PFSK-1 (cell line): ENCODE results near the gene SAMM50.

Experiments used
- FOXP2 ChIP-seq: optimal IDR thresholded peaks from 2 replicates; pipeline ENCODE3; 2011; ENCODE audit warnings: borderline replicate concordance, control low read depth, inconsistent platforms; ENCODE audit not compliant: insufficient read depth; ENCODE audit errors: extremely low read length, extremely low read depth
- POLR2AphosphoS5 ChIP-seq: IDR thresholded peaks from 2 replicates; pipeline ENCODE4 v1.6.1; 2012; ENCODE audit warnings: low read depth, mild to moderate bottlenecking, control low read depth, low read length, moderate library complexity
- SIN3A ChIP-seq: IDR thresholded peaks from 2 replicates; pipeline ENCODE4 v1.6.1; 2012; ENCODE audit warnings: mild to moderate bottlenecking, low read length, moderate library complexity, borderline replicate concordance; ENCODE audit not compliant: insufficient read depth
- TAF1 ChIP-seq: IDR thresholded peaks from 2 replicates; pipeline ENCODE4 v1.6.1; 2012; ENCODE audit warnings: low read length, control low read depth, borderline replicate concordance; ENCODE audit not compliant: insufficient read depth
- TF ChIP-seq, protein P1 (sequence below), 2 experiments: IDR thresholded peaks; 2 replicates each; pipeline versions ENCODE4 v1.6.1 to v1.8.0; 2011 to 2012; ENCODE audit warnings: low read depth in 2 of 2, low read length in 2 of 2, control low read depth in 1 of 2, inconsistent platforms in 1 of 2, mild to moderate bottlenecking in 1 of 2, moderate library complexity in 1 of 2; ENCODE audit not compliant: insufficient read depth in 1 of 2

Gene SAMM50

DNA sequence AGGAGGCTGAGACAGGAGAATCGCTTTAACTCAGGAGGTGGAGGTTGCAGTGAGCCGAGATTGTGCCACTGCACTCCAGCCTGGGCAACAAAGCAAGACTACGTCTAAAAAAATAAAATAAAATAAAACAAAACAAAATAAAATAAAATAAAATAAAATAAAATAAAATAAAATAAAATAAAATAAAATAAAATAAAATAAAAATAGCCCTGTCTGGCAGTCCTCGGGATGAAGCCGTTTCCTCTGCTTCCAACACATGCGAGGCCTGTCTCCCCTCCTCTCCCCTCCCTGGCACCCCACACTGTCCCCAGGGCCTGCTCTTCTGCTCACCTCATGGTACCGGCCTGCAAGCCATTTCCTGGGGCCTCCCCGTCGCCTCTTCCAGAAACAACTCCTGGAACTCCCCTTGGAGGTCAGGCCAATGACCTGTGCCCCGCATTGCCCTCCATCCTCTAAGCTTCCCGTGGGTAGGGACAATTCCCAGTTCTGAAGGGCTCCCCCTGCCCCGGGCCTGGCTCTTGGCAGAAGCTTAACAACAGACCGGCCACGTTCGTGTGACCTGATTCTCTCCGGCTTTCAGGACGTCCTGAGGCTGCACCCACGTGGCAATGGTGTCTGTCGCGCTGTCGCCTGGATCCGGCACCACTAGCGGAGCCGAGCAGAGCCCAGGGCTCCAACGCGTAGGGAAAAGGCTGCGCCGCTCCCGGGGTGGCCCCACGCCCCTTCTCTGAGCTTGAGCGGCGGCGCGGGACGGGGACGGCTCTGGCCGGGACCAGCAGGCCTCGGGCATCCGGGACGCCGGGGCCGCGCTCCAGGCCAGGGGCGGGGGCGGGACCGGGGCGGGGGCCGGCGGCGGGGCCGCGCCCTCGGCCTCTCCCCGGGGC lies 68.4 kb downstream of the SAMM50 start:
- TF ChIP-seq FOXP2 (peak; percentile 8), TAF1 (no peak), POLR2AphosphoS5 (peak; percentile 61; the same call in 1 of the 2 replicates), SIN3A (peak; percentile 39; the same call in 1 of the 2 replicates)
- TF ChIP-seq, protein P1, sequence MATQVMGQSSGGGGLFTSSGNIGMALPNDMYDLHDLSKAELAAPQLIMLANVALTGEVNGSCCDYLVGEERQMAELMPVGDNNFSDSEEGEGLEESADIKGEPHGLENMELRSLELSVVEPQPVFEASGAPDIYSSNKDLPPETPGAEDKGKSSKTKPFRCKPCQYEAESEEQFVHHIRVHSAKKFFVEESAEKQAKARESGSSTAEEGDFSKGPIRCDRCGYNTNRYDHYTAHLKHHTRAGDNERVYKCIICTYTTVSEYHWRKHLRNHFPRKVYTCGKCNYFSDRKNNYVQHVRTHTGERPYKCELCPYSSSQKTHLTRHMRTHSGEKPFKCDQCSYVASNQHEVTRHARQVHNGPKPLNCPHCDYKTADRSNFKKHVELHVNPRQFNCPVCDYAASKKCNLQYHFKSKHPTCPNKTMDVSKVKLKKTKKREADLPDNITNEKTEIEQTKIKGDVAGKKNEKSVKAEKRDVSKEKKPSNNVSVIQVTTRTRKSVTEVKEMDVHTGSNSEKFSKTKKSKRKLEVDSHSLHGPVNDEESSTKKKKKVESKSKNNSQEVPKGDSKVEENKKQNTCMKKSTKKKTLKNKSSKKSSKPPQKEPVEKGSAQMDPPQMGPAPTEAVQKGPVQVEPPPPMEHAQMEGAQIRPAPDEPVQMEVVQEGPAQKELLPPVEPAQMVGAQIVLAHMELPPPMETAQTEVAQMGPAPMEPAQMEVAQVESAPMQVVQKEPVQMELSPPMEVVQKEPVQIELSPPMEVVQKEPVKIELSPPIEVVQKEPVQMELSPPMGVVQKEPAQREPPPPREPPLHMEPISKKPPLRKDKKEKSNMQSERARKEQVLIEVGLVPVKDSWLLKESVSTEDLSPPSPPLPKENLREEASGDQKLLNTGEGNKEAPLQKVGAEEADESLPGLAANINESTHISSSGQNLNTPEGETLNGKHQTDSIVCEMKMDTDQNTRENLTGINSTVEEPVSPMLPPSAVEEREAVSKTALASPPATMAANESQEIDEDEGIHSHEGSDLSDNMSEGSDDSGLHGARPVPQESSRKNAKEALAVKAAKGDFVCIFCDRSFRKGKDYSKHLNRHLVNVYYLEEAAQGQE (IDR thresholded peaks at IDR 0.05; ENCODE audit: insufficient read depth in 1 of 2, low read depth in 2 of 2, low read length in 2 of 2) = no peak

DNA sequence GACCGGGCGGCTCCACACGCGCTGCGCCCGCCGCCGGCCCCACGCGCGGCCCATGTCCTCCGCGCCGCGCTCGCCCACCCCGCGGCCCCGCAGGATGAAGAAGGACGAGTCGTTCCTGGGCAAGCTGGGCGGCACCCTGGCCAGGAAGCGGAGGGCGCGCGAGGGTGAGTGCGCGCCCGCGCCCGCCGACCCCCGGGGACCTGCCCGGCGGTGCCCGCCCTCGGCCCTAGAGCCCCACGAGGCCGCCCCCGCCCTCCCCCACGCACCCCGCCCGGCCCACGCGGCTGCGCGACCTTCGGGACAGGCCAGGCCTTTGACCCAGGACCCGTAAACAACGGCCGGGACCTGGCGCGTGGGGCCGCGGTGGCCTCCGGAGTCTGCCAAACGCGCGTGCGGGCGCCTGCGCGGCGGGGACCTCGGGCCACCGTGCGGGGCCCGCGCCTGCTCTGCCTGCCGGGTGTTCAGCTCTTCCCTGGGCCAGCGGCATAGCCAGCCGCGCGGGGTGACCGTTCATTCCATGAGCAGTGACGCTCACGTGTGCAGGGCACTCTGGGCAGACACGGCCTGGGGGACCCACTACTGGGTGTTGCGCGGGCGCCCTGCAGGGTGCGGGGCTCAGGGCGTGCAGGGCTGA lies 69.2 kb downstream of the SAMM50 start, which contains the start of gene PARVB:
TSS of gene PARVB (plus strand) at position 15 of the 634 bp plus-strand sequence. CDS start at position 53, 38 bp downstream.
- TF ChIP-seq TAF1 (no peak), FOXP2 (peak; percentile 8)

DNA sequence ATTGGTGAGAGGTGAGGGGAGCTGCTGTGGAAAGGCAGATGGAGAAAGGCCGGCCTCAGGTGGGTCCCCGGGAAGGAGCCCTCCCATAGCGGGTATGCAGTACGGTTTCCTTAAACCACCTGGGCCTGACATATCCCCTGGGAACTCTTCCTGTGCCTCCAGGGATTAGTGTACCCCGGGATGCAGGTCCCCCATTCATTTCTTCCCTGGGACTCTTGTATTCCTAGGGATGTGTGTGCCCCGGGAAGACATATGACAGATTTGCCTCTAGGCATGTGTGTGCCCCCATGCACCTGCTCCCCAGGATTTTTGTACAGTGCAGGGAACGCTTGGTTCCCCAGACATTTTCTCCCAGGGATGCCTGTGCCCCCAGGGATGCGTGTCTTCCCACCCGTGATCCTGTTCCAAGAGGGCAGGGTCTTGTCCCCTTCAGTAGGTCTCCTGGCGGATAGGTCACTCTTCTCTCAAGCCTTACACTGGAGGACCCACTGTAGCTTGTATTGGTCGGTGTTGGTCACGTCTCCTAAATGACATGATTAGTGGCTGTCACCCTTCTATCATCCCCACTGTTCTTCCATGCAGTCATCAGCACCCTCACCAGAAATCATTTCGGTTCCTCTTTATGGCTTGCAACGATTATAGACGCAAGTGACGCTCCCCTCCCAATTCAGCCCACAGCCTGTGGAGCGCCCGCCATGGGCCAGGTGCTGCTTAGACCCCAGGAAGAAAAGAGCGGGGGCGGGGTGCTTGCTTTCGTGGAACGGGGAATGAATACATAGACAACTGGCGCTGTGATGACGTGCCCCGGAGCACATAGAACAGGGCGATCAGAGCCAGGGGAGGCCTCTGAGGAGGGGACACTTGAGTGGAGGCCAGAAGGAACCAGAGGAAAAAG lies 70.2 kb downstream of the SAMM50 start:
- TF ChIP-seq POLR2AphosphoS5 (no peak), FOXP2 (no peak), SIN3A (no peak), TAF1 (no peak)
- TF ChIP-seq, protein P1 (IDR thresholded peaks at IDR 0.05; ENCODE audit: insufficient read depth in 1 of 2, low read depth in 2 of 2, low read length in 2 of 2) = no peak

DNA sequence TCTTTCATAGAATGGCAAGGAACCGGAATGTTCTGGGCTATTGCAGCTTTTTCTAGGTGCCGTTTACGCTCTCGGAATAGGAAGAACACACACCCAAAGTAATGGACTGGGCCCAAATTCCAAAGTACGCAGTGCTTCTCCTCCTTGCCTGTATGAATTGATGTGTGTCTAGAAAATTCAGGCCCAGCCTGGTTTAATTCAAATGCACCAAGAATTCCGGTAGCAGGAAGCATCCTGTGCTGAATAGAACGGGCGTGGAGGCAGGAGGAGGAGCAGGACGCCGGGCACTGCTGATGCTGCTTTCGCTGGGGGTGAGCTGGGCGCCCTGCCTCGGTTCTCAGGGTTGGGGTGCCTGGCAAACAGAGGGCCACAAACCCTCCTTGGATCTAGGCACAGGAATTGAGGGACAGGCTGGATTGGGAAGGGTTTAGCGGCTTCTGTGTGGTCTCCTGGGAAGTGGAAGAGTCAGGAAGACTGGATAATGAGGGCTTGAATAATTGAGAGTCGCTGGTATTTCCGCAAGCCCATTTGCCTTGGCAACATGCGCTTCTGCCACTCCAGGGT lies 70.9 kb downstream of the SAMM50 start:
- TF ChIP-seq FOXP2 = no peak
- TF ChIP-seq POLR2AphosphoS5 = peak; percentile 37
- TF ChIP-seq, protein P1 (IDR thresholded peaks at IDR 0.05; ENCODE audit: insufficient read depth in 1 of 2, low read depth in 2 of 2, low read length in 2 of 2) = no peak
- TF ChIP-seq TAF1 = no peak
- TF ChIP-seq SIN3A = no peak
